GM23338 (cell line): Measurements from ENCODE around the gene ZNF580. TPM values are rescaled to one million over a fixed set of nuclear protein-coding genes. Genes with fewer than 3 reads are reported as not detected.
A peak's percentile ranks its signal among the peaks of the same experiment; 100 is the strongest.

Experiments used
- ATAC-seq: fragments of 200-7000 bp; cut with Tn5 transposase; 3 replicates; pipeline ENCODE4 v1.9.1; 2020
- DNase-seq: peaks from one replicate; pipeline ENCODE4 v3.0.0-alpha.2; 2015; ENCODE audit warnings: low spot score
- H2AFZ ChIP-seq: fragments of 200-600 bp; sonication (generic); 2 replicates; pipeline ENCODE4 v1.8.0; 2016; ENCODE audit warnings: antibody characterized with exemption, mild to moderate bottlenecking, moderate library complexity
- H3F3A ChIP-seq: fragments of 200-600 bp; sonication (generic); replicated peaks from 2 replicates; pipeline ENCODE4 v1.8.0; 2017; ENCODE audit warnings: antibody characterized with exemption, mixed run types, low read depth
- H3K27ac ChIP-seq: fragments of 200-600 bp; sonication (generic); 2 replicates; pipeline ENCODE4 v1.6.1; 2016; ENCODE audit warnings: low read depth
- H3K27me3 ChIP-seq: fragments of 200-600 bp; sonication (generic); 2 replicates; pipeline ENCODE4 v1.8.0; 2016; ENCODE audit warnings: mild to moderate bottlenecking, mixed run types, moderate library complexity; ENCODE audit not compliant: insufficient read depth
- H3K36me3 ChIP-seq: fragments of 200-600 bp; sonication (generic); 2 replicates; pipeline ENCODE4 v1.8.0; 2016; ENCODE audit warnings: mild to moderate bottlenecking; ENCODE audit not compliant: insufficient read depth
- H3K4me1 ChIP-seq: fragments of 200-600 bp; sonication (generic); 2 replicates; pipeline ENCODE4 v1.8.0; 2016; ENCODE audit warnings: mild to moderate bottlenecking, moderate library complexity; ENCODE audit not compliant: insufficient read depth
- H3K4me2 ChIP-seq: fragments of 200-600 bp; sonication (generic); 2 replicates; pipeline ENCODE4 v1.7.1; 2017; ENCODE audit warnings: mixed run types
- H3K4me3 ChIP-seq: fragments of 200-600 bp; sonication (generic); 2 replicates; pipeline ENCODE4 v1.6.1; 2016; ENCODE audit warnings: mixed run types
- H3K79me2 ChIP-seq: fragments of 200-600 bp; sonication (generic); replicated peaks from 2 replicates; pipeline ENCODE4 v1.8.0; 2017; ENCODE audit warnings: mild to moderate bottlenecking; ENCODE audit not compliant: insufficient read depth
- H3K9me2 ChIP-seq: fragments of 200-600 bp; sonication (generic); 2 replicates; pipeline ENCODE4 v1.8.0; 2017; ENCODE audit not compliant: insufficient read depth
- H4K20me1 ChIP-seq: fragments of 200-600 bp; sonication (generic); replicated peaks from 2 replicates; pipeline ENCODE4 v1.8.0; 2017; ENCODE audit warnings: mild to moderate bottlenecking; ENCODE audit not compliant: insufficient read depth
- H3K27ac Mint-ChIP-seq: 2 replicates; pipeline ENCODE4 v1.8.0; 2020; ENCODE audit warnings: inconsistent platforms, mild to moderate bottlenecking, moderate library complexity, mixed read lengths
- H3K27me3 Mint-ChIP-seq: 3 replicates; pipeline ENCODE4 v1.8.0; 2022; ENCODE audit warnings: low read depth, mild to moderate bottlenecking, moderate library complexity, mixed read lengths, inconsistent platforms; ENCODE audit not compliant: insufficient read depth, poor library complexity
- H3K36me3 Mint-ChIP-seq: 3 replicates; pipeline ENCODE4 v1.8.0; 2021; ENCODE audit warnings: low read depth, mild to moderate bottlenecking, inconsistent platforms, moderate library complexity, mixed read lengths
- H3K4me1 Mint-ChIP-seq: 3 replicates; pipeline ENCODE4 v1.8.0; 2020; ENCODE audit warnings: mild to moderate bottlenecking, inconsistent platforms, mixed read lengths
- H3K4me3 Mint-ChIP-seq: 3 replicates; pipeline ENCODE4 v1.8.0; 2021; ENCODE audit warnings: moderate library complexity, mild to moderate bottlenecking, inconsistent platforms, mixed read lengths
- H3K9me3 Mint-ChIP-seq: 3 replicates; pipeline ENCODE4 v1.8.0; 2020; ENCODE audit warnings: moderate library complexity, mild to moderate bottlenecking, inconsistent platforms, mixed read lengths
- CREB1 ChIP-seq: fragments of 250-450 bp; sonication (Bioruptor Pico); IDR thresholded peaks from 2 replicates; pipeline ENCODE4 v1.5.0; 2020; ENCODE audit warnings: low read depth, mild to moderate bottlenecking, moderate library complexity
- ETS1 ChIP-seq: IDR thresholded peaks from 2 replicates; pipeline ENCODE4 v1.6.1; 2016; ENCODE audit warnings: antibody characterized with exemption
- EZH2 ChIP-seq: fragments of 200-600 bp; sonication (generic); IDR thresholded peaks from one replicate; pipeline ENCODE4 v1.8.0; 2017; ENCODE audit warnings: antibody characterized with exemption, mild to moderate bottlenecking, low read depth; ENCODE audit not compliant: unreplicated experiment
- EZH2phosphoT487 ChIP-seq: fragments of 200-600 bp; sonication (generic); IDR thresholded peaks from one replicate; pipeline ENCODE4 v1.8.1; 2018; ENCODE audit warnings: antibody characterized with exemption; ENCODE audit not compliant: unreplicated experiment
- NANOG ChIP-seq: IDR thresholded peaks from 2 replicates; pipeline ENCODE4 v1.6.1; 2016; ENCODE audit warnings: antibody characterized with exemption, borderline replicate concordance
- POLR2AphosphoS5 ChIP-seq: IDR thresholded peaks from 2 replicates; pipeline ENCODE4 v1.6.1; 2016; ENCODE audit warnings: antibody characterized with exemption, low read depth
- REST ChIP-seq: IDR thresholded peaks from one replicate; pipeline ENCODE4 v1.6.1; 2018; ENCODE audit warnings: antibody characterized with exemption; ENCODE audit not compliant: unreplicated experiment
- STAT1 ChIP-seq: IDR thresholded peaks from one replicate; pipeline ENCODE4 v1.6.1; 2016; ENCODE audit warnings: antibody characterized with exemption; ENCODE audit not compliant: unreplicated experiment
- ZNF331 ChIP-seq: fragments of 250-450 bp; sonication (Bioruptor Pico); IDR thresholded peaks from 2 replicates; pipeline ENCODE4 v1.5.0; 2020; ENCODE audit warnings: low read depth, mild to moderate bottlenecking, moderate library complexity
- ZNF462 ChIP-seq: fragments of 250-450 bp; sonication (Bioruptor Pico); IDR thresholded peaks from 2 replicates; pipeline ENCODE4 v1.5.0; 2020; ENCODE audit warnings: mild to moderate bottlenecking, moderate library complexity
- polyA plus RNA-seq: library from polyadenylated mRNA; unstranded; fragments of >200 nt; fragmentation: Nextera tagmentation; extraction: Ambion mirVana; gene quantifications from 2 replicates; pipeline ENCODE4 v1.2.1, GENCODE V29; 2016
- total RNA-seq: library from RNA; depleted of rRNA; stranded (reverse); fragments of >200 nt; shearing (Covaris generic); gene quantifications from 2 replicates; pipeline ENCODE4 v1.2.3, GENCODE V29; 2014

The ZNF580 gene
- total and polyA plus RNA-seq, 2 experiments from 2014 or later, result 18.7 to 23.6 TPM

- H2AFZ ChIP-seq, result no peak overlapping the region
- no peaks in the 10 kb centered on the region for H3K27me3 ChIP-seq
- peaks cover 18% of the 10 kb centered on the region for H3K79me2 ChIP-seq
- no peak overlapping the region for H3K4me3 ChIP-seq
- no peak overlapping the region for H3K27ac Mint-ChIP-seq
- peaks cover 27% of the 10 kb centered on the region for H3K4me1 Mint-ChIP-seq
- peaks cover 47% of the 10 kb centered on the region for H3K27me3 Mint-ChIP-seq
- no peaks in the 10 kb centered on the region for H4K20me1 ChIP-seq
- no peak overlapping the region; the same call in 2 of the 3 replicates for H3K4me3 Mint-ChIP-seq
- H3K27ac ChIP-seq, result no peak overlapping the region
- H3K9me3 Mint-ChIP-seq, result no peaks in the 10 kb centered on the region; the same call in 2 of the 3 replicates
- H3K36me3 Mint-ChIP-seq, result peaks cover 26% of the 10 kb centered on the region
- no peaks in the 10 kb centered on the region; the same call in 1 of the 2 replicates for H3K4me1 ChIP-seq
- no peak for ATAC-seq
- no peaks in the 10 kb centered on the region for H3K36me3 ChIP-seq
- TF ChIP-seq POLR2AphosphoS5 (no peak), EZH2phosphoT487 (no peak), ZNF462 (CRISPR knock-in tag) (no peak)
- no peak for DNase-seq
- no peaks in the 10 kb centered on the region for H3K9me2 ChIP-seq
- peaks cover 13% of the 10 kb centered on the region; the same call in 1 of the 2 replicates for H3F3A ChIP-seq
- H3K4me2 ChIP-seq, result no peak overlapping the region
Measured at GRCh38 chr19:55650126-55650557, 9.3 kb downstream of the ZNF580 start.

- no peak overlapping the region for H2AFZ ChIP-seq
- no peaks in the 10 kb centered on the region for H3K27me3 ChIP-seq
- H3K36me3 Mint-ChIP-seq, result peaks cover 25% of the 10 kb centered on the region
- H3K79me2 ChIP-seq, result peaks cover 17% of the 10 kb centered on the region
- no peak overlapping the region for H3K27ac Mint-ChIP-seq
- H3K9me3 Mint-ChIP-seq, result no peaks in the 10 kb centered on the region; the same call in 2 of the 3 replicates
- peak overlapping the region; percentile 18; the same call in 2 of the 3 replicates for H3K4me3 Mint-ChIP-seq
- H3K27me3 Mint-ChIP-seq, result peaks cover 43% of the 10 kb centered on the region
- no peak overlapping the region for H3K4me2 ChIP-seq
- no peak overlapping the region for H3K4me3 ChIP-seq
- H4K20me1 ChIP-seq, result no peaks in the 10 kb centered on the region
- H3K27ac ChIP-seq, result no peak overlapping the region
- DNase-seq, result no peak
- H3F3A ChIP-seq, result peaks cover 15% of the 10 kb centered on the region
- no peaks in the 10 kb centered on the region; the same call in 1 of the 2 replicates for H3K4me1 ChIP-seq
- ATAC-seq, result no peak
- no peaks in the 10 kb centered on the region for H3K9me2 ChIP-seq
- H3K36me3 ChIP-seq, result no peaks in the 10 kb centered on the region
- H3K4me1 Mint-ChIP-seq, result peaks cover 25% of the 10 kb centered on the region
- no peak for TF ChIP-seq STAT1
- no peak for TF ChIP-seq POLR2AphosphoS5
- no peak for TF ChIP-seq ETS1
- TF ChIP-seq REST, result no peak
- no peak for TF ChIP-seq NANOG
- TF ChIP-seq ZNF331 (CRISPR knock-in tag), result no peak
- TF ChIP-seq EZH2, result no peak
- no peak for TF ChIP-seq CREB1 (CRISPR knock-in tag)
Measured at GRCh38 chr19:55650602-55651230, 9.9 kb downstream of the ZNF580 start.
